ENCODE data around the gene CCDC50. TPM values are rescaled to one million over a fixed set of nuclear protein-coding genes. Genes with fewer than 3 reads are reported as not detected.

Gene CCDC50
- polyA plus RNA-seq, 1 donor (not counting 4 experiments of a cell fraction or from before 2014, with no cell fraction given) = 54.8 TPM

DNA sequence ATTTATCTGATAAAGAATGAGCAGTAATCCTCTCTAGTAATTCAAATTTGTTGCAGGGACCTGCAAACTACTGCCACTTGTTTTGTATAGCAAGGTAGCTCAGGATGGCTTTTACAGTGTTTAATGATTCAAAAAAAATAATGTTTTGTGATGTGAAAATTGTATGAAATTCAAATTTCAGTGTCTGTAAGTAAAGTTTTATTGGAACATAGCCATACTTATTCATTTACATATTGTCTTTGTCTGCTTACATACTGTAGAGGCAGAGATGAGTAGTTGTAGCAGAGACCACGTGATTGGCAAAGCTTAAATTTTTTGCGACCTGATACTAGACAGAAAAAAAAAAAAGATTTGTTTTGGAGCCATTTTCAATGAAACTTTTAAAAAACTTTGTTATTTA lies 7.6 kb downstream of the CCDC50 start:
- H3K27ac ChIP-seq (ENCODE audit: control insufficient read depth, insufficient read depth, low read length) = no peak overlapping the region
- H3K36me3 ChIP-seq (ENCODE audit: control insufficient read depth in 2 of 2, extremely low read depth in 1 of 2, insufficient read depth in 2 of 2, low read length in 2 of 2) = no peaks in the 10 kb centered on the region
- H3K79me2 ChIP-seq (ENCODE audit: control insufficient read depth, insufficient read depth, low read length) = peaks cover 94% of the 10 kb centered on the region
- DNase-seq (ENCODE audit: low read depth, low spot score) = no peak
- FAIRE-seq = no peak
- peaks cover 28% of the 10 kb centered on the region for H3K4me1 ChIP-seq (ENCODE audit: control insufficient read depth, extremely low read depth, insufficient read depth, low read length)
- no peaks in the 10 kb centered on the region for H3K27me3 ChIP-seq (ENCODE audit: control insufficient read depth, extremely low read depth, insufficient read depth, low read length)
- no peaks in the 10 kb centered on the region for H3K9me1 ChIP-seq (ENCODE audit: control insufficient read depth, extremely low read depth, insufficient read depth, low read length)
- H3K9me3 ChIP-seq (ENCODE audit: control insufficient read depth, low read depth, low read length) = no peaks in the 10 kb centered on the region
- H3K9ac ChIP-seq (ENCODE audit: control insufficient read depth, extremely low read depth, insufficient read depth, low read length) = no peak overlapping the region
- no peaks in the 10 kb centered on the region for H4K20me1 ChIP-seq (ENCODE audit: control insufficient read depth, extremely low read depth, insufficient read depth, low read length)
- H3K4me2 ChIP-seq (ENCODE audit: control insufficient read depth, extremely low read depth, insufficient read depth, low read depth, low read length) = no peak overlapping the region
- no peak overlapping the region for H3K4me3 ChIP-seq (ENCODE audit: control insufficient read depth in 2 of 3, extremely low read depth in 1 of 3, insufficient read depth in 2 of 3, low read depth in 1 of 3, low read length in 3 of 3)
- TF ChIP-seq, protein P1, sequence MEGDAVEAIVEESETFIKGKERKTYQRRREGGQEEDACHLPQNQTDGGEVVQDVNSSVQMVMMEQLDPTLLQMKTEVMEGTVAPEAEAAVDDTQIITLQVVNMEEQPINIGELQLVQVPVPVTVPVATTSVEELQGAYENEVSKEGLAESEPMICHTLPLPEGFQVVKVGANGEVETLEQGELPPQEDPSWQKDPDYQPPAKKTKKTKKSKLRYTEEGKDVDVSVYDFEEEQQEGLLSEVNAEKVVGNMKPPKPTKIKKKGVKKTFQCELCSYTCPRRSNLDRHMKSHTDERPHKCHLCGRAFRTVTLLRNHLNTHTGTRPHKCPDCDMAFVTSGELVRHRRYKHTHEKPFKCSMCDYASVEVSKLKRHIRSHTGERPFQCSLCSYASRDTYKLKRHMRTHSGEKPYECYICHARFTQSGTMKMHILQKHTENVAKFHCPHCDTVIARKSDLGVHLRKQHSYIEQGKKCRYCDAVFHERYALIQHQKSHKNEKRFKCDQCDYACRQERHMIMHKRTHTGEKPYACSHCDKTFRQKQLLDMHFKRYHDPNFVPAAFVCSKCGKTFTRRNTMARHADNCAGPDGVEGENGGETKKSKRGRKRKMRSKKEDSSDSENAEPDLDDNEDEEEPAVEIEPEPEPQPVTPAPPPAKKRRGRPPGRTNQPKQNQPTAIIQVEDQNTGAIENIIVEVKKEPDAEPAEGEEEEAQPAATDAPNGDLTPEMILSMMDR (optimal IDR thresholded peaks at IDR 0.05 in 1 of 3, IDR thresholded peaks at IDR 0.05 in 1 of 3, conservative IDR thresholded peaks at IDR 0.05 in 1 of 3; ENCODE audit: extremely low read depth in 1 of 3, insufficient read depth in 2 of 3, low read length in 3 of 3) = no peak
- no peak for TF ChIP-seq EZH2 (IDR thresholded peaks at IDR 0.05; ENCODE audit: low read length)
- H2AFZ ChIP-seq (ENCODE audit: control insufficient read depth, low read length) = no peak overlapping the region
- dilution Hi-C loops (cut with MboI; ENCODE audit: extremely low pct_ligation_motif_present, low sequenced_read_pairs) = no loop called here

GRCh38 chr3:191338177-191338488 lies 8.9 kb downstream of the CCDC50 start:
- no peaks in the 10 kb centered on the region for H3K9me3 ChIP-seq (ENCODE audit: control insufficient read depth, low read depth, low read length)
- H3K27ac ChIP-seq (ENCODE audit: control insufficient read depth, insufficient read depth, low read length) = no peak overlapping the region
- peaks cover 94% of the 10 kb centered on the region for H3K79me2 ChIP-seq (ENCODE audit: control insufficient read depth, insufficient read depth, low read length)
- dilution Hi-C loops (cut with MboI; ENCODE audit: extremely low pct_ligation_motif_present, low sequenced_read_pairs) = no loop called here
- FAIRE-seq (no peak), DNase-seq (ENCODE audit: low read depth, low spot score) (no peak)
- no peak overlapping the region for H3K9ac ChIP-seq (ENCODE audit: control insufficient read depth, extremely low read depth, insufficient read depth, low read length)
- no peak overlapping the region for H2AFZ ChIP-seq (ENCODE audit: control insufficient read depth, low read length)
- peaks cover 3% of the 10 kb centered on the region for H3K9me1 ChIP-seq (ENCODE audit: control insufficient read depth, extremely low read depth, insufficient read depth, low read length)
- no peaks in the 10 kb centered on the region for H4K20me1 ChIP-seq (ENCODE audit: control insufficient read depth, extremely low read depth, insufficient read depth, low read length)
- peaks cover 21% of the 10 kb centered on the region for H3K4me1 ChIP-seq (ENCODE audit: control insufficient read depth, extremely low read depth, insufficient read depth, low read length)
- no peaks in the 10 kb centered on the region for H3K27me3 ChIP-seq (ENCODE audit: control insufficient read depth, extremely low read depth, insufficient read depth, low read length)
- TF ChIP-seq, protein P1 (optimal IDR thresholded peaks at IDR 0.05 in 1 of 3, IDR thresholded peaks at IDR 0.05 in 1 of 3, conservative IDR thresholded peaks at IDR 0.05 in 1 of 3; ENCODE audit: extremely low read depth in 1 of 3, insufficient read depth in 2 of 3, low read length in 3 of 3) = no peak
- TF ChIP-seq EZH2 (IDR thresholded peaks at IDR 0.05; ENCODE audit: low read length) = no peak
- H3K4me2 ChIP-seq (ENCODE audit: control insufficient read depth, extremely low read depth, insufficient read depth, low read depth, low read length) = no peak overlapping the region
- H3K36me3 ChIP-seq (ENCODE audit: control insufficient read depth in 2 of 2, extremely low read depth in 1 of 2, insufficient read depth in 2 of 2, low read length in 2 of 2) = no peaks in the 10 kb centered on the region
- H3K4me3 ChIP-seq (ENCODE audit: control insufficient read depth in 2 of 3, extremely low read depth in 1 of 3, insufficient read depth in 2 of 3, low read depth in 1 of 3, low read length in 3 of 3) = no peak overlapping the region
